GM18520 (cell line): Measurements from ENCODE around the gene CACHD1.

Experiments
- ATAC-seq: cut with Tn5 transposase; IDR thresholded peaks from one replicate; pipeline ENCODE4 v1.9.1; 2021; ENCODE audit not compliant: unreplicated experiment

CACHD1 gene

DNA sequence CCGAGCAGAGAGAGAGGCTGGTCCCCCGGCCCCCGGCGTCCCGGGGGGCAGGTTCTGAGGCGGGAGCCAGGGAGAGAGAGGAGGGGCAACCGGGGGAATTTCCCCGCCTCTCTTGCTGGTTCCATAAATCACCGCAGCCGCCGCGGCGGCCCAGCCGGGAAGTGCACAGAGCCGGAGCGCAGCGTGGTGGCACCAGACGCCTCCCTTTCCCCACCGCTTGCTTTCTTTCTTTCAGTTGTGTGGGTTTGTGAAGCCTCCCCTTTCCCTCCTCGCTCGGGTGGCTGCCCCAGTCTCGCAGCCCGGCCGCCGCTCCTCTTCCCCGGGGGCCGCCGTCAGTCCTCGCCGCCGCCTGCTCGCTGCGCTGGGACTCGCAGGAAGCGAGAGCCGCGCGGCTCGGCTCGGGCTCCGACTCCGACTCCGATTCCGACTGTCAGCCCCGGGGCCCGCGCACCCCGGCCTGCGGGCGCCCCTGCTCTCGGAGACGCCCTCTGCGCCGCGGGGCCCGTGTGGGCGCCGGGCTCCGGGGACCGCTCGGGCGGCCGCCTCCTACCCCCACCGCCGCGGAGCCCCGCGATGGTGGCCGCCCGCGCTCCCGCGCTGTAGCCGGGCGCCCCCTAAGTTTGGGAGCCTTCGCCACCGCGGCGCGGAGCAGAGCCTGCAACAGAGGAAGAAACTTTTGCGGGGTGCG, at the start of gene CACHD1:
Gene CACHD1 (plus strand): TSS at position 153 of the 688 bp plus-strand sequence. CDS start 616 bp downstream, outside the sequence.
- ATAC-seq, result peak; percentile 38

DNA sequence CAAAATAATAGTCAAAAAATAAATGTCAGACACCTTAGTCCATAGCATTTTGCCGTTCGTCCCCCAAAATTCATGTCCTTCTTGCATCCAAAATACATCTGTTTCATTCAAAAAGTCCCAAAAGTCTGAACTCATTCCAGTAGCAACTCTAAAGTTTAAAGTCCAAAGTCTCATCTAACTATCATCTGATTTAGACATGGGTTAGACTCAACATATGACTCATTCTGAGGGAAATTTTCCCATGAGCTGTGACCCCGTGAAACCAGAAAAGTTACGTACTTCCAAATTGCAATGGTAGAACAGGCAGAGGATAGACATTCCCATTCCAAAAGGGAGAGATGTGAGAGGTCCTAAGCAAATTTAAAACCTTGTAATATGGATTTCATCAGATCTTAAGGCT, 48.6 kb upstream of the CACHD1 start:
- no peak for ATAC-seq

GRCh38 chr1:64423526-64423925, 46.4 kb upstream of the CACHD1 start:
- no peak for ATAC-seq

- ATAC-seq, result no peak
Observed at GRCh38 chr1:64424412-64424811, 45.5 kb upstream of the CACHD1 start.

- no peak for ATAC-seq
Observed at GRCh38 chr1:64425521-64425920, 44.4 kb upstream of the CACHD1 start.

DNA sequence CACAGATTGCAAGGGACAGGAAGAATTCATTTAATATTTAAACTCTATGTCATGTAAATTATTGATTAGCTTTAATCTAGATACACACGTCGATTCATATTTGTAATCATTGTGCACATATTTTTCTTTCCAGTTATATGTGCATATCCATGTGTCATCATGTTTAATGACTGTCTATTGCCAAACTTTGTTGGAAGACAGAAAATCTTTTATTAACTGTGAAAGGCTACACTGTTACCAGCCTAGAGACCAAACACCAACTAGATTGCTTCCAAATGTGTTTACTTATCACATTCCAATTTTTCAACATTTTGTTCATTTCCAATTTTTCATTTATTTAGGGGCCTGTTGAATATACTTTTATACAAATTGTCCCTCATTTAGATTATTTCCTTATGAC, 43.2 kb upstream of the CACHD1 start:
- ATAC-seq, result no peak

DNA sequence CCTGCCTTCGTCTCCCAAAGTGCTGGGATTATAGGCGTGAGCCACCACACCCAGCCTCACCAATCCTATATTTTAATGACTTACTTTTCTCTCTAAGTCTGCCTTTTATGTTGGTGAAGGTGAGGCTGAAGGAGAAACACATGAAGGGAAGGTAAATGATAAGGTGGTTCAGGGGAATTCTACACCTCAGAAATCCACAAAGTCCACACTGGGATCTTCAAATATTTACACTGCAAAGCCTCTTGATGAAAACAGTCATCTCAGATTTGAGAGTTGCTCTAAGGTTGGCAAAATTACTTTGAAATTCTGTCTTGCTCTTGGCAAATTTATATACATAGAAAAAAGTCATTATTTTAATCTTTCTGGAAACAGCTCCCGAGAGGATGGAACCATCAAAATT, 42.0 kb upstream of the CACHD1 start:
- no peak for ATAC-seq

GRCh38 chr1:64433308-64433707, 36.6 kb upstream of the CACHD1 start:
- no peak for ATAC-seq

DNA sequence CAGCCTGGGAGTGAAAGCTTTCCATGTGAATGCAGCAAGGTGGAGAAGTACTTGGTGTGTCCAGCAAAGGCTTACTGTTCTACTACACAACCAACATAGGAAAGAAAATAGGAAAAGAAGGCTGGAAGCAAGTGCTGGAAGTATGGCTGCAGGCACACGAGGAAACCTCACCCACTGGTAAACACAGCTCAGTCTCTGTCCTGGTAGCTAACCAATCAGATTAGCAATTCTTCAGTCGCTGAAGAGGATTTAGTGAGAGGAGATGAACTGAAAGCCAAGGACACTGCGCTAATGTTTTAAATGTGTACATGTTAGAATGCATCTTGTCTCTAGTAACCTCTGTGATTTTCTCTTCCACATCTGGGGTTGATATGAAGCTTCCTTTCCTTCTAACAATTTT, 36.2 kb upstream of the CACHD1 start:
- no peak for ATAC-seq

- no peak for ATAC-seq
Observed at GRCh38 chr1:64435000-64435399, 34.9 kb upstream of the CACHD1 start.

DNA sequence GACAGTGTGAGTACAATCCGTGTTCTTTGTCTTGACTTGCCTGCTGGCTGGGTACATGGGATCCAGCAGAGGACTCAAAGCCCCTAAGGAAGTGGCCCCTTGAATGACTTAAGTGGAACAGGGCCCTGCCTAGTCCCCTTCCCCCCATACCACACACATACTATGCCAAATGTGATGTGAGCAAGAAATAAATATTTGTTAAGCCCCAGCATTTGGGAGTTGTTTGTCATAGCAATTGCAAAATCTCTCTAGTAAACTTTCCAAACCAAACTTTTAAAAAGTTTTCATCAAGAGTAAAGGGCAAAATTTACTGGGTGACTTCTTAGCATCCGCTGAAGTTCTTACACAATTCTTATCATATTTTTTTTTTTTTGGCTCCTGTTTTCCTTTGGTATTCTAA, 32.5 kb upstream of the CACHD1 start:
- no peak for ATAC-seq

- ATAC-seq, result no peak
Observed at GRCh38 chr1:64440183-64440826, 29.6 kb upstream of the CACHD1 start.

GRCh38 chr1:64451440-64451839, 18.5 kb upstream of the CACHD1 start:
- ATAC-seq, result no peak

DNA sequence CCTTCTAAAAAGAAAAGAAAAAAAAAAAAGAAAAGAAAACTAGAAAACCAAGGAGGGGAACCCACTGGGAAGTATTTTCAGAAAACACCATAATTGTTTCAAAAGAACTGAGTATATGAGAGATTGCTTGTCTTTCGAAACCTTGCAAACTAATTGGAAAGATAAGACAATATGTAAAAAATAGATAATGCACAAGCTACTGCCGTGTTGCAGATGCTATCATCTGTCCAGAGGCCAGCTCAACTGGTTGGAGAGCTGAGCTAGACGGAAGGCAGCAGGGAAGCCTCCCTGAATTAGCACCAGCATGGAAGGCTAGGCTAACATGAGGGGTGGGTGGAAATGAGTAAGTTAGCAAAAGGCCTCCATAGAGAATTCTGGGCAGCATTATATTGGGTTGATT, 16.2 kb upstream of the CACHD1 start:
- ATAC-seq, result no peak

DNA sequence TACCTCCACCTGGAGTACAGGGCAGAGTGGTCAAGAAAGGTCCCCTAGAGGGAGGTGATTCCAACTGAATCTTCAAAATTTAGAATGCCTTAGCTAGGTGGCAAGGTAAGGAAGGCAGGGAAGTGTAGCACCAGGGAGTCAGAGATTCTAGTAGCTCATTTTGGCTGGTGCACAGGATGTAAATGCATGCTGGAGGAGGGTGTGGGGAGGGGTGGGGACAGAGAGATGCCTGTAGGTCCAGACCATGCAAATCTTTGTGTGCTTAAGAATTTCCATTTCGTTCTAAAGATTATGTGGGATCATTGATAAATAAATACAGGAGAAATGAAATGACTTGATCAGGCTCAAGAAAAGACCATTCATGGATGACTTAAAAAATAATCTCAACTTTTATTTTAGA, 11.0 kb upstream of the CACHD1 start:
- no peak for ATAC-seq

GRCh38 chr1:64459743-64460142, 10.2 kb upstream of the CACHD1 start:
- ATAC-seq, result no peak

GRCh38 chr1:64466033-64466432, 3.9 kb upstream of the CACHD1 start:
- ATAC-seq, result no peak

DNA sequence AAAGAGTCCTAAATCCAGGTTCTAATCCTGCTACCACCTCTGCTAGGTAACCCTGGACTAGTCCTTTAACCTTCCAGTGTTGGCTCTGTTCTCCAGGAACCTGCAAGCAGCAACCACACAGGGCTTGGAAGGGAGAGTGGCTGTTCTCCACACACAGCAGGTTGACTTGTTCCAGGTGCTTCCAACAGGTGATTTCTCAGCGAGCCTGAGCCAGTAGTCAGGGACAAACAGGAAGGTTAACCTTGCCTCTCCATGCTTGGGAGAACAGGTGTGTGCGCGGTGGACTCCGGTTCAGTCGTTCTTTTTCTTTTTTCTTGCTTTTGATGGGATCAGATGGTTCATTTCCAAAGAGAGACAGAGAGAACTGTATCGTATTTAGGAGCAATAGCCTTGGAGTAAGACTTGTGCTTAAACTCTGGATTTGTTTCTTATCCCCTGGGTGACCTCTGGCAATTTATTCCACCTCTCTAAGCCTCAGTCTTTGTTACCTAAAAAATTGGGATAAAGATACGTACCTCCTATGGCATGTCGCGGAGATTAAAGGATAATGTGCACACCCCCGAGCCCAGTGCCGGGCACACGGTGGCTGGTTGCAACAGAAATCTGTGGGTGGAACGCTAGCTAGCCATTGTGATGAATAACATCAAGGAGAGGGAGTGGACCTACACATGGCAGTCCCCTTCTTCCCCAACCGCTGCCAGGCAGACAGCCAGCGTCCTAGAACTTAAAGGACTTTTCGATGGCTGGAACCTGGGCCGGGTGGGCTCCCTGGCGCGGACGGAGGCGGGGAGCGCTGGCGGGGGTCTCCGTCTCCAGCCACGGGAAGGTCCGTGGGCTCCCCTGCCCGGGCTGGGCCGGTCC, 583 bp upstream of the CACHD1 start:
- no peak for ATAC-seq

DNA sequence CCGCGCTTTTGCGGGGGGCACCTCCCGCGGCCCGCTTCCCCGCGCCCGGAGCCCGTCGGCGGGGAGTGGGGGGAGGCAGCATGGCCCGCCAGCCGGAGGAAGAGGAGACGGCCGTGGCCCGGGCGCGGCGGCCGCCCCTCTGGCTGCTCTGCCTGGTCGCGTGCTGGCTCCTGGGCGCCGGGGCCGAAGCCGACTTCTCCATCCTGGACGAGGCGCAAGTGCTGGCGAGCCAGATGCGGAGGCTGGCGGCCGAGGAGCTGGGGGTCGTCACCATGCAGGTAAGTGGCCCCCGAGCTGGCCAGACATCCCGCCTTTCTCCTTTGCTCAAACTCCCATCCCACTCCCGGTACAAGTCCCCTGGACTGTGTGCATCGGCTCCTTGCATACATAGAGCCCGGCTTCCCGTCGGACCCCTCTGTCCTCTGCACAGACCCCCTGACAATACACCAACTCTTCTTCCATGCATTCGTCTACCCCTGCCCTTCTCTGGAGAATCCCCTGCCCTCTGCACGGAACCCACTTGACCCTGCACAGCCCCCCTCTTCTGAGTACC, 812 bp downstream of the CACHD1 start:
- ATAC-seq, result peak; percentile 15

DNA sequence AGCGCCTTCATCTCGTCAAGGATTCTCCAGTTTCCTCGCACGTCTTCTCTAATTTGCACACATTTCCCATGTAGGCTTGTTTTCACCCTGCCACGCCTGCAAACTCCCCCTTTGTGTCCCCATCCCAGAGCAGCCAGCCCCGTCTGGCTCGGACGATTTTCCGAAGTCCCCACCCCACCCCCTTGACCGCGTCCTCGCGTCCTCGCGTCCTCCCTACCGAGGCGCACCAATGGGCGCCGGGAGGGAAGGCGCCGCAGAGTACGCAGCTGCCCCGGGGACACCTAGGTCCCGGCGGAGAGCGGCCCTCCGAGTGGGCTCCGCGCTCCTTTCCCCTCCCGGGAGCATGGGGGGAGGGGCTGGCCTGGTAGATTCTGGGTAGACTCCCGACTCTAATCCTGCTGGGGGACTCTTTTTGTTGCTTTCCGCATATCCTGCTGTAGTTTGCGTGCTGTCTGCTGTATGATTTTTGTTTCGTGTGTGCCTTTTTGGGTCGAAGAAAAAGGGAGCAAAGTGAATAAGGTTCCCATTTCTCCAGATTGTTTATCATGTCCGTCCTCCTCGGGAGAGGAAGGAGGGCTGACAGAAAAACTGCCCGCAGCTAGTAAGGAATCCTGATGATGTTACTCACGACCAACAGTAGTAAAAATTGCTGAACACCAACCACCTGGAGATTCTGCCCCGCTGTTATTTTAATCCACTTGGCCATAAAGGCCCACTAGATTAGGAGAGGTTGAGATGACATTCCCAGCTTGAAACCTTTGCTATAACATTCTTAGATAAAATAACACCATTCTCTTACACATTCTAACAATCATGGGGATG, 1.5 kb downstream of the CACHD1 start:
- no peak for ATAC-seq

DNA sequence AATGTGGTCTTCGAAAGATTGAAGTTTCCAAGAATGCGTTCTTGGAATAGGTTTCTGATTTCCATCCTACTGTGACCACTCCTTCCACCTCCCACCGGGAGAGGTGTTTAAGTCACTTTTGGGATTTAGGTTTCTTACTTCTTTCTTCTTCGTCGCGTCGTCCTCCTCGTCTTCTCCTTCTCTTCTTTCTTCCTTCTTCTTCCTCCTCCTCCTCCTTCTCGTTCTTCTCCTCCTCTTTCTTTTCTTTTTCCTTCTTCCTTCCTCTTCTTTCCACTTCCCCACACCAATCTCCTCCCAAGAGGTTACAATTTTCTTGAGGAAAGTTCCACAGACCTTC, 2.1 kb downstream of the CACHD1 start:
- no peak for ATAC-seq
